Body of pancreas (tissue), 4 donors: Measurements from ENCODE around the gene DNM3.

Source experiments
- POLR2A ChIP-seq, 3 donors: fragments of 450-650 bp; IDR thresholded peaks; one replicate each; pipeline ENCODE4 v1.6.1; 2016; ENCODE audit warnings: antibody characterized with exemption in 3 of 3, mild to moderate bottlenecking in 2 of 3
- TF ChIP-seq, protein P1 (sequence below), 7 experiments: fragments of 450-650 bp in 4 of 7; fragments of 200-600 bp in 3 of 7; sonication (generic) in 3 of 7; IDR thresholded peaks; one replicate each; pipeline ENCODE4 v1.5.1; 2016 to 2019; ENCODE audit warnings: antibody characterized with exemption in 7 of 7

DNA sequence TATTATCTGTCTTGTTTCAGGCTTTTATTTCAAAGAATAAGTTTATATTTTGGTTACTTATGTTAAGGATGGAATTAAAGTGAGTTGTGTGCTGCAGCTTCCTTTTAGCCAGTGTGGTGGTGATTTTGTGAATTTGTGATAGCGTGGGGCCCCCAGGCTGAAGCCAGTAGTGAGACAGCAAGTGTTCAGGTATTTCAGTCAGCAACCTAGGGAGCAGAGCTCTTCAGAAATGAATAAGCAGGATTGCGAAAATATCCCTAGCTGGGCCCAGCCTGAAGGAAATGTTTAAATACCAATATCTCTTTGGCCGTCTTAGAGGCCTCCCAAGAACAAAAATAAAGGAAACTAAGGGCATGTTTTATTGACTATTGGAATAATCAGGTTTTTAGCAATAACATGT, 428.3 kb downstream of the DNM3 start:
- no peak for TF ChIP-seq POLR2A (IDR thresholded peaks at IDR 0.05)
- TF ChIP-seq, protein P1, sequence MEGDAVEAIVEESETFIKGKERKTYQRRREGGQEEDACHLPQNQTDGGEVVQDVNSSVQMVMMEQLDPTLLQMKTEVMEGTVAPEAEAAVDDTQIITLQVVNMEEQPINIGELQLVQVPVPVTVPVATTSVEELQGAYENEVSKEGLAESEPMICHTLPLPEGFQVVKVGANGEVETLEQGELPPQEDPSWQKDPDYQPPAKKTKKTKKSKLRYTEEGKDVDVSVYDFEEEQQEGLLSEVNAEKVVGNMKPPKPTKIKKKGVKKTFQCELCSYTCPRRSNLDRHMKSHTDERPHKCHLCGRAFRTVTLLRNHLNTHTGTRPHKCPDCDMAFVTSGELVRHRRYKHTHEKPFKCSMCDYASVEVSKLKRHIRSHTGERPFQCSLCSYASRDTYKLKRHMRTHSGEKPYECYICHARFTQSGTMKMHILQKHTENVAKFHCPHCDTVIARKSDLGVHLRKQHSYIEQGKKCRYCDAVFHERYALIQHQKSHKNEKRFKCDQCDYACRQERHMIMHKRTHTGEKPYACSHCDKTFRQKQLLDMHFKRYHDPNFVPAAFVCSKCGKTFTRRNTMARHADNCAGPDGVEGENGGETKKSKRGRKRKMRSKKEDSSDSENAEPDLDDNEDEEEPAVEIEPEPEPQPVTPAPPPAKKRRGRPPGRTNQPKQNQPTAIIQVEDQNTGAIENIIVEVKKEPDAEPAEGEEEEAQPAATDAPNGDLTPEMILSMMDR (IDR thresholded peaks at IDR 0.05), result no peak
